ENCODE data around the gene SNUPN. TPM values are rescaled to one million over a fixed set of nuclear protein-coding genes. Genes with fewer than 3 reads are reported as not detected.

Gene SNUPN
- total RNA-seq, 2 donors from 2014 or later, result 7.0 to 11.2 TPM

DNA sequence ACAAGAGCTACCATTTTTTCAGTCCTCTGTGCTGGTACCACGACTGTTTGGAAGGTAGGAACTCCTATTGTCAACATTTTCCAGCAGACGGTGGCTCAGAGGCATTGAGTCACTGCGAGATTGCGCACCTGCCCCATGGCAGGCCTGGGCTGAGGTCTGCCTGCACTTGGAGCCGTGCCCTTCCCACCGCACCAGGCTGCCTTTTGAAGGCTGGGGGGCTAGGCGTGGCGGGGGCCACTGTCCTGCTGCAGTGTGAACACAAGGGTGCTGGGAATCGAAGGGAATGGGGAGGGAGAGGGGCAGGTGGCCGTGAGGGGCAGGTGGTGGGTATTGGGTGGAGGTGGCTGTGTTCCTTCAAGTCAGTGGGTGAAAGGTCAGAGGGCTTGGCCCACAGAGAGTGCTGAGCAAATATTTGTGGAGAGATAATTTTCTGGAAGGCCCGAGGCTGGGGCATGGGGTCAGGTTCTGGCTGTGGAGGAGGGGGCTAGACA, 38.5 kb upstream of the SNUPN start:
- Histone ChIP-seq H3K9me3 (no peaks in the 10 kb centered on the region), H3K27ac (peak overlapping the region; percentile 41 to 47 (median 41)), H3K4me3 (no peak overlapping the region), H3K36me3 (replicated peaks in 1 of 2; ENCODE audit: insufficient read depth in 1 of 2, low read depth in 2 of 2) (peaks cover 0 to 3% of the 10 kb centered on the region in 2 donors), H3K27me3 (no peaks in the 10 kb centered on the region), H3K4me1 (peaks cover 82% of the 10 kb centered on the region)
- TF ChIP-seq CTCF (IDR thresholded peaks at IDR 0.05) (no peak), POLR2A (IDR thresholded peaks at IDR 0.05) (no peak)
- ATAC-seq, result peak; percentile 45
- intact Hi-C loops (cut with DNase I), result no loop called here
- peak; percentile 45 to 78 (median 60) for DNase-seq
- 27 to 49% methylated on average over 11 of the region's 11 CpGs for WGBS, 2 donors

DNA sequence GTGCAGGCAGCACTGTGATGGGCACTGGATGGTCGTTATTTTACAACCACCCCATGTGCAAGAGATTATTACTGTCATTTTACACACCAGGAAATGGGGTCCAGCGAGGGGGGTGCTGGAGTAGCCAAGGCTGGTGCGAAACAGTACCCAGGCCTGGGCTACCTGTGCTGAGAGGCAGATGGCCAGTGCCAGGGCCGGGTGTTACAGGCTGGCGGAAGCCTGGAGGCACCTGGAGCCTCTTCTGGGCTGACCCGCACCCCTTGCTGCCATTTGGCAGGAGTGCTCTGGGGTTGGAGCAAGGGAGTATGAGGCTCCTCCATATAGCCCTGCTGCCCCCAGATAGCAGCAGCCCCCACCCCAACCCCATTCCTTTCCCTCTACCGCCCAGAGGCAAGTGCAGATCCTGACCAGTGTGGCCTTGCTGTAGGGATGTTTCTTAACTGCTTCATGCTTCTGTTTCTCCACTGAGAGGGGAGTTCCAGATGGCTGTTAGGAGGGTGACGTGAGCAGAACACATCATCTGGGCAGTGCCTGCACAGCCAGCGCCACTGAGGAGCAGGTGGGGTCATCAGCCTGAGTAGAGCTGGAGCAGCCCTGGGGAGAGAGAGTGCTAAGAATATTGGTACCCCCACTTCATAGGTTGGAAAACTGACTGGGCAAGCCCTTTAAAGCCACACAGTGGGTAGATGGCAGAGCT, 37.4 kb upstream of the SNUPN start:
- intact Hi-C loops (cut with DNase I), result no loop called here
- Histone ChIP-seq H3K27ac (peak overlapping the region in 3 of 4 donors; percentile 41), H3K36me3 (replicated peaks in 1 of 2; ENCODE audit: insufficient read depth in 1 of 2, low read depth in 2 of 2) (peaks cover 0 to 6% of the 10 kb centered on the region in 2 donors), H3K9me3 (no peaks in the 10 kb centered on the region), H3K4me1 (peaks cover 81% of the 10 kb centered on the region), H3K4me3 (no peak overlapping the region), H3K27me3 (no peaks in the 10 kb centered on the region)
- DNase-seq (no peak), ATAC-seq (no peak)
- TF ChIP-seq POLR2A (IDR thresholded peaks at IDR 0.05) (no peak), CTCF (IDR thresholded peaks at IDR 0.05) (no peak)
- 83 to 88% methylated on average over 6 to 9 of the region's 9 CpGs for WGBS, 2 donors

DNA sequence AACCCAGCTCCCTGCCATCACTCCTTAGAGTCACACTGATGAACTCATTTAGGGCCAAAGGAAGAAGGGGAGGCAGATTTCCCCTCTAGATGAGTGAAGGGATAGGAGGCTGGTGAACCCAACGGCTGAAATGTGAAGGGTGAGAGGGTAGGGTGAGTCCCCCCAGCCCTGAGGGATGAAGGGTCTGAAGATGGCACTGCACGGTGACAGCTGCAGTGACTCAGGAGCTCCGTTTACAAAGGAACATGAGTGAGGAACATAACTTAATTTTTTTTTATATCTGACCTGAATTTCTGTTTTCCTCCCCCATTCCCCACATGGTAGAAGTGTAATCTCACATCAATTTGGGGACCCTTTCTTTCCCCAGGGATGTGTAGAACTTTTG, 36.2 kb upstream of the SNUPN start:
- no peak for ATAC-seq
- no peak for DNase-seq
- Histone ChIP-seq H3K9me3 (no peaks in the 10 kb centered on the region), H3K36me3 (replicated peaks in 1 of 2; ENCODE audit: insufficient read depth in 1 of 2, low read depth in 2 of 2) (peaks cover 0 to 11% of the 10 kb centered on the region in 2 donors), H3K27ac (peak overlapping the region; percentile 23 to 75 (median 48)), H3K4me1 (peaks cover 80% of the 10 kb centered on the region), H3K4me3 (no peak overlapping the region), H3K27me3 (no peaks in the 10 kb centered on the region)
- WGBS, 2 donors, result 80 to 82% methylated on average over 3 of the region's 3 CpGs
- intact Hi-C loops (cut with DNase I), result no loop called here
- TF ChIP-seq CTCF (IDR thresholded peaks at IDR 0.05), result no peak
- no peak for TF ChIP-seq POLR2A (IDR thresholded peaks at IDR 0.05)

DNA sequence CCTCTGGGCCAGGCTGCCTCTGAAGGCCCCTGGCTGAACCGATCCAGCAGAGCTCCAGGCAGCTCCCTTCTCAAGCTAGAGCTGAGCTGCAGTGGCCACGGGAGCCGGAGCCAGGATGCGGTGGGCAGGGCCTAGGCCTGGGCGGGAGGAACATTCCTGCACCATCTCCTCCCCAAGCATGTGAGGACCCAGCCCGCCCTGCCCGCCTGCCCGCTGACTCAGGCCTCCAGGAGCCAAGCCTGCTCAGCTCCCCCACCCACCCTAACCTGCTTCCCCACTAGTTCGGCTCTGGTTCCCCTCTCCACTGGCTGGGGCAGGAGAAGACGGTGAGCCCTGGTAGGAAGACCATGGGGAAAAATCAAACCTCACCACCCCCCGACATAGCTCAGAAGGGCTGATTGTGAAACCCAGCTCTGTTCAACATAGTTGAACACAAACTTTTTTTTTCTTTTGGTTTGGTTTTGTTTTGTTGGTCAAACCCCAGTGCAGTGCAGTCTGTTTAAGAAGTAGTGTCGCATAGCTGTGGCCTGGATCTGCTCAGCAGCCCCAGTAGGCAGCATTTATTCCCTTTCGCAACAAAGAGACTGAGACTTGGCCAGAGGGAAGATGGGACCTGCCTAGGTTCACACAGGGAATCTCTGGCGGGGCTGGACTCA, 35.7 kb upstream of the SNUPN start:
- intact Hi-C loops (cut with DNase I), result no loop called here
- DNase-seq (peak; percentile 53 to 77 (median 67)), ATAC-seq (peak; percentile 68)
- Histone ChIP-seq H3K4me3 (no peak overlapping the region), H3K9me3 (no peaks in the 10 kb centered on the region), H3K36me3 (replicated peaks in 1 of 2; ENCODE audit: insufficient read depth in 1 of 2, low read depth in 2 of 2) (peaks cover 0 to 11% of the 10 kb centered on the region in 2 donors), H3K27me3 (no peaks in the 10 kb centered on the region), H3K4me1 (peaks cover 80% of the 10 kb centered on the region), H3K27ac (peak overlapping the region; percentile 23 to 75 (median 48))
- 76 to 78% methylated on average over 6 to 14 of the region's 14 CpGs for WGBS, 2 donors
- TF ChIP-seq CTCF (IDR thresholded peaks at IDR 0.05) (no peak), POLR2A (IDR thresholded peaks at IDR 0.05) (peak in 2 of 3 donors; percentile 40 to 43)

Data from body of pancreas (tissue), 4 donors.